Central memory CD8-positive, alpha-beta T cell (primary cell): ENCODE measurements around the gene BAIAP2L2.
"Not testable (repeated sequence)": the region's sequence is repeated elsewhere in the genome, so short reads cannot be mapped to it uniquely, and the experiment has no call there.

ENCODE experiments used
- ATAC-seq: fragments of 150-1000 bp; cut with Tn5 transposase; replicated peaks from 2 replicates; pipeline ENCODE4 v1.10.0; 2022; ENCODE audit warnings: mild to moderate bottlenecking, moderate FRiP score, moderate number of reproducible peaks; ENCODE audit not compliant: poor library complexity, severe bottlenecking; ENCODE audit errors: extremely low read depth
- DNase-seq, 2 donors: peaks; one replicate each; pipeline ENCODE4 v3.0.0; 2021; ENCODE audit warnings: low spot score in 2 of 2
- H3K27ac Mint-ChIP-seq: one replicate; pipeline ENCODE4 v1.8.0; 2022; ENCODE audit warnings: low read depth, mild to moderate bottlenecking, moderate library complexity, mixed read lengths
- H3K27me3 Mint-ChIP-seq: one replicate; pipeline ENCODE4 v1.8.0; 2022; ENCODE audit warnings: mixed read lengths
- H3K36me3 Mint-ChIP-seq: one replicate; pipeline ENCODE4 v1.8.0; 2022; ENCODE audit warnings: mild to moderate bottlenecking, moderate library complexity, mixed read lengths; ENCODE audit not compliant: insufficient read depth
- H3K4me1 Mint-ChIP-seq: one replicate; pipeline ENCODE4 v1.8.0; 2022; ENCODE audit warnings: mixed read lengths
- H3K4me3 Mint-ChIP-seq: one replicate; pipeline ENCODE4 v1.8.0; 2022; ENCODE audit warnings: mild to moderate bottlenecking, moderate library complexity, mixed read lengths
- H3K9me3 Mint-ChIP-seq: one replicate; pipeline ENCODE4 v1.8.0; 2022; ENCODE audit warnings: mixed read lengths

Gene BAIAP2L2

GRCh38 chr22:38110008-38110862, at the start of gene BAIAP2L2:
BAIAP2L2 (minus strand) TSS chr22:38110684; CDS start chr22:38110525, 159 bp downstream.
- Mint-ChIP-seq H3K36me3 (peaks cover 25% of the 10 kb centered on the region), H3K4me1 (peaks cover 11% of the 10 kb centered on the region), H3K27ac (peak within 1 kb of the TSS; percentile 99), H3K27me3 (no peaks in the 10 kb centered on the region), H3K9me3 (no peaks in the 10 kb centered on the region), H3K4me3 (peak within 1 kb of the TSS; percentile 67)
- no peak for DNase-seq
- ATAC-seq, result no peak

- no peak for ATAC-seq
- Mint-ChIP-seq H3K27ac (no peak overlapping the region), H3K4me1 (peaks cover 17% of the 10 kb centered on the region), H3K4me3 (no peak overlapping the region), H3K36me3 (peaks cover 2% of the 10 kb centered on the region), H3K9me3 (no peaks in the 10 kb centered on the region), H3K27me3 (no peaks in the 10 kb centered on the region)
- no peak for DNase-seq
Measured at GRCh38 chr22:38155703-38156102, 45.2 kb upstream of the BAIAP2L2 start.

- H3K4me3 Mint-ChIP-seq, ATAC-seq: not testable (repeated sequence)
Measured at GRCh38 chr22:38154563-38154915, 44.1 kb upstream of the BAIAP2L2 start.

GRCh38 chr22:38153821-38154562, 43.5 kb upstream of the BAIAP2L2 start:
- H3K9me3 Mint-ChIP-seq, result no peaks in the 10 kb centered on the region
- ATAC-seq (no peak), DNase-seq (no peak)
- peaks cover 2% of the 10 kb centered on the region for H3K36me3 Mint-ChIP-seq
- no peak overlapping the region for H3K27ac Mint-ChIP-seq
- H3K4me1 Mint-ChIP-seq, result peaks cover 17% of the 10 kb centered on the region
- no peaks in the 10 kb centered on the region for H3K27me3 Mint-ChIP-seq
- no peak overlapping the region for H3K4me3 Mint-ChIP-seq

More at GRCh38 chr22:38154563-38154915, 44.1 kb upstream of the BAIAP2L2 start:
- not testable (repeated sequence) for H3K36me3 Mint-ChIP-seq, H3K9me3 Mint-ChIP-seq, DNase-seq, H3K27me3 Mint-ChIP-seq, H3K27ac Mint-ChIP-seq
- H3K4me1 Mint-ChIP-seq, result peaks cover 17% of the 10 kb centered on the region

- H3K9me3 Mint-ChIP-seq, result no peaks in the 10 kb centered on the region
- DNase-seq, result no peak
- H3K4me1 Mint-ChIP-seq, result peaks cover 25% of the 10 kb centered on the region
- H3K27me3 Mint-ChIP-seq, result no peaks in the 10 kb centered on the region
- ATAC-seq, result no peak
- peaks cover 4% of the 10 kb centered on the region for H3K36me3 Mint-ChIP-seq
- H3K4me3 Mint-ChIP-seq, result no peak overlapping the region
- H3K27ac Mint-ChIP-seq, result no peak overlapping the region
Measured at GRCh38 chr22:38151126-38151500, 40.6 kb upstream of the BAIAP2L2 start.

GRCh38 chr22:38148245-38148644, 37.8 kb upstream of the BAIAP2L2 start:
- H3K36me3 Mint-ChIP-seq, result peaks cover 7% of the 10 kb centered on the region
- H3K27me3 Mint-ChIP-seq, result no peaks in the 10 kb centered on the region

GRCh38 chr22:38146166-38146565, 35.7 kb upstream of the BAIAP2L2 start:
- DNase-seq, H3K36me3 Mint-ChIP-seq, ATAC-seq, H3K9me3 Mint-ChIP-seq, H3K4me3 Mint-ChIP-seq, H3K27me3 Mint-ChIP-seq, H3K27ac Mint-ChIP-seq: not testable (repeated sequence)
- peaks cover 23% of the 10 kb centered on the region for H3K4me1 Mint-ChIP-seq

More at GRCh38 chr22:38148245-38148644, 37.8 kb upstream of the BAIAP2L2 start:
- no peak overlapping the region for H3K4me3 Mint-ChIP-seq
- no peaks in the 10 kb centered on the region for H3K9me3 Mint-ChIP-seq
- peaks cover 20% of the 10 kb centered on the region for H3K4me1 Mint-ChIP-seq
- ATAC-seq (no peak), DNase-seq (no peak)
- H3K27ac Mint-ChIP-seq, result no peak overlapping the region

GRCh38 chr22:38144025-38144405, 33.5 kb upstream of the BAIAP2L2 start:
- Mint-ChIP-seq H3K9me3 (no peaks in the 10 kb centered on the region), H3K36me3 (peaks cover 14% of the 10 kb centered on the region), H3K27ac (peak overlapping the region; percentile 79), H3K4me3 (no peak overlapping the region), H3K4me1 (peaks cover 23% of the 10 kb centered on the region), H3K27me3 (no peaks in the 10 kb centered on the region)
- DNase-seq, result no peak
- no peak for ATAC-seq

- Mint-ChIP-seq H3K4me1 (peaks cover 16% of the 10 kb centered on the region), H3K36me3 (peaks cover 20% of the 10 kb centered on the region), H3K9me3 (no peaks in the 10 kb centered on the region), H3K4me3 (peak overlapping the region; percentile 56), H3K27ac (no peak overlapping the region), H3K27me3 (no peaks in the 10 kb centered on the region)
- no peak for DNase-seq
- no peak for ATAC-seq
Measured at GRCh38 chr22:38142606-38143005, 32.1 kb upstream of the BAIAP2L2 start.

- Mint-ChIP-seq H3K4me1 (peaks cover 16% of the 10 kb centered on the region), H3K36me3 (peaks cover 22% of the 10 kb centered on the region), H3K27me3 (no peaks in the 10 kb centered on the region), H3K27ac (no peak overlapping the region), H3K4me3 (no peak overlapping the region), H3K9me3 (no peaks in the 10 kb centered on the region)
- ATAC-seq (no peak), DNase-seq (no peak)
Measured at GRCh38 chr22:38141217-38141973, 30.9 kb upstream of the BAIAP2L2 start.

GRCh38 chr22:38139901-38140300, 29.4 kb upstream of the BAIAP2L2 start:
- no peak for ATAC-seq
- Mint-ChIP-seq H3K36me3 (peaks cover 27% of the 10 kb centered on the region), H3K27me3 (no peaks in the 10 kb centered on the region), H3K4me3 (no peak overlapping the region), H3K27ac (peak overlapping the region; percentile 50), H3K4me1 (peaks cover 16% of the 10 kb centered on the region), H3K9me3 (no peaks in the 10 kb centered on the region)
- DNase-seq, result no peak

- peaks cover 30% of the 10 kb centered on the region for H3K36me3 Mint-ChIP-seq
- H3K9me3 Mint-ChIP-seq, result no peaks in the 10 kb centered on the region
- peaks cover 16% of the 10 kb centered on the region for H3K4me1 Mint-ChIP-seq
- no peak for DNase-seq
- H3K4me3 Mint-ChIP-seq, result no peak overlapping the region
- H3K27me3 Mint-ChIP-seq, result no peaks in the 10 kb centered on the region
- H3K27ac Mint-ChIP-seq, result no peak overlapping the region
- ATAC-seq, result no peak
Measured at GRCh38 chr22:38138961-38139360, 28.5 kb upstream of the BAIAP2L2 start.
